GM12878 (cell line): ENCODE measurements around the gene PALLD. TPM values are rescaled to one million over a fixed set of nuclear protein-coding genes. Genes with fewer than 3 reads are reported as not detected.

Experiments used
- ATAC-seq: fragments of 200-7000 bp; cut with Tn5 transposase; 3 replicates; pipeline ENCODE4 v1.9.1; 2020; ENCODE audit warnings: mild to moderate bottlenecking, moderate library complexity
- BruUV-seq: library from RNA; stranded (reverse); fragments of 400-500 nt; replicated peaks from 2 replicates; lab custom pipeline; 2021; lab: Mats Ljungman, UMichigan
- CTCF ChIA-PET: fragments of 300-600 bp; sonication (Branson Sonifier 250); formaldehyde crosslinking; extraction: SDS; loops from one replicate; lab custom pipeline; 2021; ENCODE audit warnings: inconsistent platforms; lab: Yijun Ruan, JAX
- POLR2A ChIA-PET: fragments of 350-600 bp; formaldehyde crosslinking; extraction: SDS; loops from one replicate; lab custom pipeline; 2021; ENCODE audit warnings: inconsistent platforms; lab: Charles Lee
- RAD21 ChIA-PET: fragments of 300-600 bp; sonication (Branson Sonifier 250); formaldehyde crosslinking; loops from one replicate; lab custom pipeline; 2023; ENCODE audit warnings: antibody characterized with exemption; ENCODE audit not compliant: unreplicated experiment; lab: Charles Lee
- SMC1A ChIA-PET: fragments of 300-600 bp; sonication (Branson Sonifier 250); formaldehyde crosslinking; loops from one replicate; lab custom pipeline; 2023; ENCODE audit not compliant: unreplicated experiment, uncharacterized antibody; lab: Charles Lee
- DNase-seq: peaks from one replicate; pipeline ENCODE4 v3.0.0-alpha.2; 2011; ENCODE audit warnings: low read depth, low spot score
- FAIRE-seq: peaks from 3 replicates; lab custom pipeline; 2011; peaks lifted over from hg19 to GRCh38; lab: Jason Lieb, UNC
- H2AFZ ChIP-seq: 2 replicates; pipeline ENCODE4 v1.6.0; 2011; ENCODE audit warnings: low read depth, low read length, control low read depth; ENCODE audit not compliant: control insufficient read depth
- H3K27ac ChIP-seq: 2 replicates; pipeline ENCODE4 v1.5.1; 2011; ENCODE audit warnings: control low read depth; ENCODE audit not compliant: control insufficient read depth, insufficient read depth
- H3K27me3 ChIP-seq, 2 experiments: replicated peaks in 1 of 2; 2 replicates each; pipeline versions ENCODE4 v1.6.0 to v1.6.1; 2011; ENCODE audit warnings: low read length in 1 of 2; ENCODE audit not compliant: control insufficient read depth in 2 of 2, insufficient read depth in 2 of 2
- H3K36me3 ChIP-seq, 2 experiments: 2 replicates each; pipeline ENCODE4 v1.5.1; 2011; ENCODE audit warnings: low read length in 1 of 2; ENCODE audit not compliant: control insufficient read depth in 2 of 2, insufficient read depth in 2 of 2
- H3K4me1 ChIP-seq: 2 replicates; pipeline ENCODE4 v1.6.1; 2011; ENCODE audit warnings: mild to moderate bottlenecking, low read length, moderate library complexity, mixed read lengths; ENCODE audit not compliant: control insufficient read depth, insufficient read depth
- H3K4me2 ChIP-seq: 2 replicates; pipeline ENCODE4 v1.6.0; 2011; ENCODE audit warnings: control low read depth; ENCODE audit not compliant: control insufficient read depth, insufficient read depth
- H3K4me3 ChIP-seq: fragments of 200-600 bp; sonication (generic); 2 replicates; pipeline ENCODE4 v1.5.1; 2016
- H3K79me2 ChIP-seq: 2 replicates; pipeline ENCODE4 v1.6.0; 2011; ENCODE audit warnings: low read length; ENCODE audit not compliant: control insufficient read depth, insufficient read depth
- H3K9ac ChIP-seq: 2 replicates; pipeline ENCODE4 v1.8.0; 2011; ENCODE audit warnings: low read length, control low read depth, mixed read lengths; ENCODE audit not compliant: control insufficient read depth, insufficient read depth
- H3K9me3 ChIP-seq: replicated peaks from 3 replicates; pipeline ENCODE4 v1.5.1; 2011; ENCODE audit warnings: mild to moderate bottlenecking, low read length; ENCODE audit not compliant: control insufficient read depth, insufficient read depth
- H4K20me1 ChIP-seq: 2 replicates; pipeline ENCODE4 v1.6.0; 2011; ENCODE audit not compliant: control insufficient read depth, insufficient read depth
- CBFB ChIP-seq: IDR thresholded peaks from 2 replicates; pipeline ENCODE4 v1.6.1; 2016; ENCODE audit warnings: antibody characterized with exemption, low read depth
- CEBPB ChIP-seq, 2 experiments: fragments of 150-350 bp in 1 of 2; IDR thresholded peaks; 2 replicates each; pipeline ENCODE4 v1.6.1; 2012 to 2014; ENCODE audit warnings: low read depth in 2 of 2, low read length in 2 of 2, borderline replicate concordance in 1 of 2, inconsistent platforms in 1 of 2
- DPF2 ChIP-seq: fragments of 450-650 bp; IDR thresholded peaks from 2 replicates; pipeline ENCODE4 v1.6.1; 2017; ENCODE audit warnings: mild to moderate bottlenecking
- E2F4 ChIP-seq: IDR thresholded peaks from 2 replicates; pipeline ENCODE4 v1.6.1; 2012; ENCODE audit warnings: low read depth, low read length, improper control_type of control experiment
- HSF1 ChIP-seq: fragments of 150-350 bp; IDR thresholded peaks from 2 replicates; pipeline ENCODE4 v1.6.1; 2014; ENCODE audit warnings: mild to moderate bottlenecking, low read depth, low read length
- IRF4 ChIP-seq: IDR thresholded peaks from 2 replicates; pipeline ENCODE4 v1.6.1; 2011; ENCODE audit warnings: low read depth, low read length
- JUNB ChIP-seq: IDR thresholded peaks from 2 replicates; pipeline ENCODE4 v1.6.1; 2016; ENCODE audit warnings: antibody characterized with exemption, mild to moderate bottlenecking
- MYC ChIP-seq: IDR thresholded peaks from 2 replicates; pipeline ENCODE4 v1.6.1; 2011; ENCODE audit warnings: mild to moderate bottlenecking, low read length, moderate library complexity, inconsistent platforms; ENCODE audit not compliant: insufficient read depth, insufficient replicate concordance, insufficient read length, severe bottlenecking
- NBN ChIP-seq: fragments of 450-650 bp; IDR thresholded peaks from 2 replicates; pipeline ENCODE4 v1.6.1; 2016
- NFXL1 ChIP-seq: fragments of 450-650 bp; IDR thresholded peaks from 2 replicates; pipeline ENCODE4 v1.6.1; 2017; ENCODE audit warnings: antibody characterized with exemption, mild to moderate bottlenecking, borderline replicate concordance
- NFYA ChIP-seq: IDR thresholded peaks from 2 replicates; pipeline ENCODE4 v1.6.1; 2011; ENCODE audit warnings: low read depth, mild to moderate bottlenecking, low read length, improper control_type of control experiment, borderline replicate concordance
- POLR2AphosphoS5 ChIP-seq: IDR thresholded peaks from 2 replicates; pipeline ENCODE4 v1.6.1; 2011; ENCODE audit warnings: mild to moderate bottlenecking, low read length, inconsistent platforms
- RAD21 ChIP-seq: IDR thresholded peaks from 2 replicates; pipeline ENCODE4 v1.6.1; 2011; ENCODE audit warnings: mild to moderate bottlenecking, low read depth, low read length, moderate library complexity; ENCODE audit not compliant: insufficient read depth
- RAD51 ChIP-seq: fragments of 450-650 bp; IDR thresholded peaks from 2 replicates; pipeline ENCODE4 v1.6.1; 2016; ENCODE audit warnings: moderate library complexity, mild to moderate bottlenecking, inconsistent platforms
- TARDBP ChIP-seq: IDR thresholded peaks from 2 replicates; pipeline ENCODE4 v1.6.1; 2016; ENCODE audit warnings: borderline replicate concordance
- TBL1XR1 ChIP-seq: IDR thresholded peaks from 2 replicates; pipeline ENCODE4 v1.6.1; 2012; ENCODE audit warnings: low read depth, low read length, improper control_type of control experiment
- TCF12 ChIP-seq: IDR thresholded peaks from 2 replicates; pipeline ENCODE4 v1.6.1; 2011; ENCODE audit warnings: low read depth, mild to moderate bottlenecking, low read length
- YY1 ChIP-seq: IDR thresholded peaks from 2 replicates; pipeline ENCODE4 v1.6.1; 2011; ENCODE audit warnings: low read depth, mild to moderate bottlenecking, low read length
- ZNF592 ChIP-seq: fragments of 450-650 bp; IDR thresholded peaks from 2 replicates; pipeline ENCODE4 v1.6.1; 2017; ENCODE audit warnings: mild to moderate bottlenecking, moderate library complexity
- WGBS: methylation state at CpG from one replicate; pipeline ENCODE4 v1.1.6; 2016; ENCODE audit warnings: low lambda C conversion rate; ENCODE audit not compliant: insufficient replicate concordance, insufficient coverage; ENCODE audit errors: missing lambda C conversion rate; 5-methylcytosine and 5-hydroxymethylcytosine counted together
- in situ Hi-C: fragments of 300-500 bp; cut with MboI; formaldehyde crosslinking; loops from 9 replicates; pipeline ENCODE4 v1.14.3; 2018; ENCODE audit warnings: mixed read lengths
- intact Hi-C: fragments of 100-400 bp; cut with micrococcal nuclease; formaldehyde crosslinking; loops from one replicate; pipeline ENCODE4 v1.14.2; 2022; ENCODE audit not compliant: unreplicated experiment
- polyA plus RNA-seq, 11 experiments: library from polyadenylated mRNA; depleted of rRNA in 4 of 11; unstranded in 6 of 11; stranded (reverse) in 5 of 11; fragments of >200 nt; fragmentation: Nextera tagmentation in 4 of 11; fragmentation: Illumina TruSeq in 1 of 11; extraction: Ambion mirVana in 4 of 11; extraction: Trizol in 1 of 11; gene quantifications; 1 replicate in 1 of 11; 2 replicates in 10 of 11; pipeline versions ENCODE4 v1.2.1 to v1.2.3, GENCODE V29; 2011 to 2016; ENCODE audit warnings: inconsistent platforms in 2 of 11, missing spikeins in 2 of 11, low read depth in 1 of 11
- total RNA-seq, 4 experiments: library from RNA; depleted of rRNA in 3 of 4; stranded (reverse); fragments of >200 nt in 3 of 4; fragmentation: Illumina TruSeq in 1 of 4; extraction: Trizol in 1 of 4; gene quantifications; 2 replicates each; pipeline versions ENCODE4 v1.2.1 to v1.2.3, GENCODE V29; 2013 to 2021

PALLD gene
- total and polyA plus RNA-seq, 10 of the 15 experiments (the other 5 are each of a cell fraction or from before 2014, with no cell fraction given): 1.0 to 7.7 (median 1.7) TPM

GRCh38 chr4:168696280-168696679 lies 199.4 kb downstream of the PALLD start:
- Histone ChIP-seq H3K9ac (no peak overlapping the region), H3K4me2 (no peak overlapping the region), H3K36me3 (no peaks in the 10 kb centered on the region), H3K79me2 (no peaks in the 10 kb centered on the region), H3K4me3 (no peak overlapping the region), H3K27me3 (peaks cover 0 to 1% of the 10 kb centered on the region in 2 experiments; a peak in 1 of 4 replicates), H3K27ac (no peak overlapping the region), H3K4me1 (no peaks in the 10 kb centered on the region), H2AFZ (no peak overlapping the region), H3K9me3 (no peaks in the 10 kb centered on the region), H4K20me1 (no peaks in the 10 kb centered on the region)
- intact Hi-C loops (no loop called here), in situ Hi-C loops (no loop called here)
- 15% methylated on average over 1 of the region's 1 CpG for WGBS
- BruUV-seq: no TSS peak
- FAIRE-seq (no peak), DNase-seq (no peak), ATAC-seq (no peak)
- ChIA-PET CTCF (interaction anchor here (0.7 to 0.8 kb wide), 2 partner anchors 13 to 14 kb away, joined by 3 read pairs; no protein-coding TSS in a partner anchor), POLR2A (no interaction called here), RAD21 (no interaction called here), SMC1A (interaction anchor here (1.2 to 1.4 kb wide), 2 partner anchors 13 to 15 kb away, joined by 3 to 5 read pairs; no protein-coding TSS in a partner anchor)
- TF ChIP-seq NBN: no peak
- TF ChIP-seq MYC: no peak
- TF ChIP-seq HSF1: no peak
- no peak for TF ChIP-seq TBL1XR1
- TF ChIP-seq POLR2AphosphoS5: no peak
- TF ChIP-seq ZNF592: no peak
- no peak for TF ChIP-seq JUNB
- no peak for TF ChIP-seq TCF12
- no peak for TF ChIP-seq YY1
- no peak for TF ChIP-seq IRF4
- no peak for TF ChIP-seq RAD51
- TF ChIP-seq NFYA: no peak
- TF ChIP-seq DPF2: no peak
- no peak for TF ChIP-seq CEBPB (IDR thresholded peaks at IDR 0.05; ENCODE audit: borderline replicate concordance in 1 of 2, low read depth in 2 of 2, low read length in 2 of 2)
- TF ChIP-seq E2F4: no peak
- no peak for TF ChIP-seq CBFB
- no peak for TF ChIP-seq RAD21
- no peak for TF ChIP-seq TARDBP
- no peak for TF ChIP-seq NFXL1
